T-helper 1 cell treated with Interleukin-12 subunit alpha and Interleukin-12 subunit beta and Interleukin-4 antibody, amounts not matched to agents 30 ng/mL and 1 ng/mL, for 36 hours (primary cell): ENCODE results near the gene ELK1. TPM values are rescaled to one million over a fixed set of nuclear protein-coding genes. Genes with fewer than 3 reads are reported as not detected.

Experiments used
- total RNA-seq: library from RNA; stranded (reverse); gene quantifications from 2 replicates; pipeline ENCODE4 v1.2.3, GENCODE V29; 2022

The ELK1 gene
- total RNA-seq, 1 donor from 2014 or later, result 63.3 TPM

Other genes with a start within 250 kb of the ELK1 start
- 10.9 and 14.5 TPM in 2 replicates for gene ZNF41, start 167.3 kb downstream of the ELK1 start, total RNA-seq
- 93.8 and 97.1 TPM in 2 replicates for gene ARAF, start 89.4 kb downstream of the ELK1 start, total RNA-seq
- gene TIMP1, start 68.1 kb downstream of the ELK1 start, total RNA-seq, result 123 and 125 TPM in 2 replicates
- gene SYN1, start 30.7 kb downstream of the ELK1 start, total RNA-seq, result 0.17 and 1.1 TPM in 2 replicates
- gene CFP, start 20.6 kb downstream of the ELK1 start, total RNA-seq, result 25.2 and 26.9 TPM in 2 replicates
- gene UXT, start 8.6 kb upstream of the ELK1 start, total RNA-seq, result 142 and 157 TPM in 2 replicates
- 9.5 and 10.4 TPM in 2 replicates for gene ZNF81, start 186.3 kb upstream of the ELK1 start, total RNA-seq